Right atrium auricular region (tissue), 2 donors: ENCODE measurements around the gene HGF. TPM values are rescaled to one million over a fixed set of nuclear protein-coding genes. Genes with fewer than 3 reads are reported as not detected.

Experiments used
- DNase-seq: peaks from one replicate; pipeline ENCODE4 v3.0.0-alpha.2; 2019; ENCODE audit warnings: low spot score
- H3K27ac ChIP-seq, 2 donors: fragments of 200-600 bp; sonication (generic); 1 replicate in 1 of 2; 2 replicates in 1 of 2; pipeline ENCODE4 v1.5.1; 2016 to 2019
- H3K27me3 ChIP-seq, 2 donors: fragments of 200-600 bp; sonication (generic); one replicate each; pipeline versions ENCODE4 v1.5.1 to v1.6.0; 2017 to 2019
- H3K36me3 ChIP-seq: fragments of 200-600 bp; sonication (generic); one replicate; pipeline ENCODE4 v1.5.1; 2016
- H3K4me1 ChIP-seq, 2 donors: fragments of 200-600 bp; sonication (generic); one replicate each; pipeline versions ENCODE4 v1.5.1 to v1.6.0; 2017 to 2019
- H3K4me3 ChIP-seq, 2 donors: fragments of 200-600 bp; sonication (generic); 1 replicate in 1 of 2; 2 replicates in 1 of 2; pipeline ENCODE4 v1.5.1; 2017 to 2019; ENCODE audit warnings: mild to moderate bottlenecking in 1 of 2, moderate library complexity in 1 of 2
- H3K9me3 ChIP-seq, 2 donors: fragments of 200-600 bp; sonication (generic); one replicate each; pipeline ENCODE4 v1.5.1; 2019
- CTCF ChIP-seq, 2 donors: fragments of 200-600 bp; sonication (generic); IDR thresholded peaks; one replicate each; pipeline ENCODE4 v1.5.1; 2019; ENCODE audit warnings: antibody characterized with exemption in 2 of 2
- total RNA-seq, 2 donors: library from RNA; depleted of rRNA; stranded (reverse); fragments of >200 nt; gene quantifications; one replicate each; pipeline ENCODE4 v1.1.0, GENCODE V29; 2016

Gene HGF
- total RNA-seq, 2 donors from 2014 or later: 2.1 to 3.5 TPM

GRCh38 chr7:81754918-81755696 lies 14.7 kb downstream of the HGF start:
- Histone ChIP-seq H3K36me3 (no peaks in the 10 kb centered on the region), H3K9me3 (no peaks in the 10 kb centered on the region), H3K27ac (no peak overlapping the region), H3K4me1 (no peaks in the 10 kb centered on the region), H3K27me3 (no peaks in the 10 kb centered on the region), H3K4me3 (no peak overlapping the region)
- no peak for DNase-seq
- no peak for TF ChIP-seq CTCF (IDR thresholded peaks at IDR 0.05)

- Histone ChIP-seq H3K36me3 (no peaks in the 10 kb centered on the region), H3K9me3 (no peaks in the 10 kb centered on the region)
Observed at GRCh38 chr7:81753392-81753791, 16.5 kb downstream of the HGF start.

GRCh38 chr7:81752318-81752714 lies 17.5 kb downstream of the HGF start:
- no peak overlapping the region for H3K4me3 ChIP-seq
- no peaks in the 10 kb centered on the region for H3K9me3 ChIP-seq
- DNase-seq: no peak
- no peaks in the 10 kb centered on the region for H3K4me1 ChIP-seq
- no peak for TF ChIP-seq CTCF (IDR thresholded peaks at IDR 0.05)
- no peak overlapping the region for H3K27ac ChIP-seq
- no peaks in the 10 kb centered on the region for H3K27me3 ChIP-seq
- H3K36me3 ChIP-seq: no peaks in the 10 kb centered on the region

More at GRCh38 chr7:81753392-81753791, 16.5 kb downstream of the HGF start:
- Histone ChIP-seq H3K27ac (no peak overlapping the region), H3K4me3 (no peak overlapping the region), H3K4me1 (no peaks in the 10 kb centered on the region), H3K27me3 (no peaks in the 10 kb centered on the region)
- TF ChIP-seq CTCF (IDR thresholded peaks at IDR 0.05): no peak
- DNase-seq: no peak

GRCh38 chr7:81751619-81752317 lies 18.1 kb downstream of the HGF start:
- no peak overlapping the region for H3K27ac ChIP-seq
- no peaks in the 10 kb centered on the region for H3K9me3 ChIP-seq
- TF ChIP-seq CTCF (IDR thresholded peaks at IDR 0.05): no peak
- H3K4me3 ChIP-seq: no peak overlapping the region
- no peaks in the 10 kb centered on the region for H3K4me1 ChIP-seq
- DNase-seq: no peak
- no peaks in the 10 kb centered on the region for H3K27me3 ChIP-seq
- no peaks in the 10 kb centered on the region for H3K36me3 ChIP-seq

- Histone ChIP-seq H3K27ac (no peak overlapping the region), H3K4me1 (no peaks in the 10 kb centered on the region), H3K9me3 (no peaks in the 10 kb centered on the region), H3K27me3 (no peaks in the 10 kb centered on the region), H3K4me3 (no peak overlapping the region), H3K36me3 (no peaks in the 10 kb centered on the region)
- DNase-seq: no peak
- no peak for TF ChIP-seq CTCF (IDR thresholded peaks at IDR 0.05)
Observed at GRCh38 chr7:81745637-81746036, 24.2 kb downstream of the HGF start.
